Neural cell (in vitro differentiated cells): ENCODE data around the gene DAZAP1.

Experiments used
- EP300 ChIP-seq: fragments of 450-650 bp; conservative IDR thresholded peaks from 2 replicates; pipeline ENCODE4 v1.6.1; 2014; ENCODE audit warnings: antibody characterized with exemption, mild to moderate bottlenecking, moderate library complexity; ENCODE audit not compliant: poor library complexity, severe bottlenecking
- EZH2 ChIP-seq: fragments of 200-600, 300-800 bp; shearing (Covaris generic), sonication (generic); IDR thresholded peaks from 2 replicates; pipeline ENCODE4 v1.6.1; 2014; ENCODE audit warnings: antibody characterized with exemption, low read length, borderline replicate concordance, mild to moderate bottlenecking; ENCODE audit not compliant: insufficient read depth, poor library complexity, severe bottlenecking
- MXI1 ChIP-seq: fragments of 450-650 bp; conservative IDR thresholded peaks from 2 replicates; pipeline ENCODE4 v1.6.1; 2014; ENCODE audit warnings: antibody characterized with exemption, mild to moderate bottlenecking; ENCODE audit not compliant: poor library complexity, severe bottlenecking
- POLR2AphosphoS5 ChIP-seq: IDR thresholded peaks from 2 replicates; pipeline ENCODE4 v1.6.1; 2012
- RAD21 ChIP-seq: fragments of 450-650 bp; conservative IDR thresholded peaks from 2 replicates; pipeline ENCODE4 v1.6.1; 2014; ENCODE audit warnings: antibody characterized with exemption, mild to moderate bottlenecking, moderate library complexity
- SMC3 ChIP-seq: fragments of 450-650 bp; conservative IDR thresholded peaks from 2 replicates; pipeline ENCODE4 v1.6.1; 2014; ENCODE audit warnings: antibody characterized with exemption, mild to moderate bottlenecking, moderate library complexity; ENCODE audit not compliant: poor library complexity
- TAF1 ChIP-seq: IDR thresholded peaks from 2 replicates; pipeline ENCODE4 v1.6.1; 2012; ENCODE audit warnings: low read depth
- TF ChIP-seq, protein P1 (sequence below): fragments of 450-650 bp; IDR thresholded peaks from 2 replicates; pipeline ENCODE4 v1.5.1; 2014; ENCODE audit warnings: antibody characterized with exemption, mild to moderate bottlenecking, moderate library complexity; ENCODE audit not compliant: poor library complexity, severe bottlenecking
- TF ChIP-seq, protein P2 (sequence below): IDR thresholded peaks from 2 replicates; pipeline ENCODE4 v1.6.1; 2012; ENCODE audit warnings: borderline replicate concordance

DNA sequence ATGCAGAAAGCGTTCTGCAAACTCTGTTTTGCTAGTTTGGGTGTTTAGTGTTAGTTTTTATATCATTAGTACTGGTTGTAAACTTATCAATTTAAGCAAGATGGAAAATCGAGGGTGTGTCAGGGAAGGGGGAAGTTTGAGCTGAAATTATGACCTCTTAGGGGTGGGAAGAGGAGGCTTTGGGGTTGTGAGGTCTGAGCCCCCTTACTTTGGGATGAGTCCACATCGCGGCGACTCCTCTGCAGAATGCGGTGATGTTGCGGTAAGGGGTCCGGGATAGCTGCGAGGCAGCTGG, 24.4 kb upstream of the DAZAP1 start:
- no peak for TF ChIP-seq POLR2AphosphoS5
- no peak for TF ChIP-seq RAD21
- TF ChIP-seq TAF1, result no peak
- TF ChIP-seq, protein P1, sequence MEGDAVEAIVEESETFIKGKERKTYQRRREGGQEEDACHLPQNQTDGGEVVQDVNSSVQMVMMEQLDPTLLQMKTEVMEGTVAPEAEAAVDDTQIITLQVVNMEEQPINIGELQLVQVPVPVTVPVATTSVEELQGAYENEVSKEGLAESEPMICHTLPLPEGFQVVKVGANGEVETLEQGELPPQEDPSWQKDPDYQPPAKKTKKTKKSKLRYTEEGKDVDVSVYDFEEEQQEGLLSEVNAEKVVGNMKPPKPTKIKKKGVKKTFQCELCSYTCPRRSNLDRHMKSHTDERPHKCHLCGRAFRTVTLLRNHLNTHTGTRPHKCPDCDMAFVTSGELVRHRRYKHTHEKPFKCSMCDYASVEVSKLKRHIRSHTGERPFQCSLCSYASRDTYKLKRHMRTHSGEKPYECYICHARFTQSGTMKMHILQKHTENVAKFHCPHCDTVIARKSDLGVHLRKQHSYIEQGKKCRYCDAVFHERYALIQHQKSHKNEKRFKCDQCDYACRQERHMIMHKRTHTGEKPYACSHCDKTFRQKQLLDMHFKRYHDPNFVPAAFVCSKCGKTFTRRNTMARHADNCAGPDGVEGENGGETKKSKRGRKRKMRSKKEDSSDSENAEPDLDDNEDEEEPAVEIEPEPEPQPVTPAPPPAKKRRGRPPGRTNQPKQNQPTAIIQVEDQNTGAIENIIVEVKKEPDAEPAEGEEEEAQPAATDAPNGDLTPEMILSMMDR, result no peak
- no peak for TF ChIP-seq EP300
- no peak for TF ChIP-seq SMC3
- no peak for TF ChIP-seq EZH2
- TF ChIP-seq MXI1, result no peak
- TF ChIP-seq, protein P2, sequence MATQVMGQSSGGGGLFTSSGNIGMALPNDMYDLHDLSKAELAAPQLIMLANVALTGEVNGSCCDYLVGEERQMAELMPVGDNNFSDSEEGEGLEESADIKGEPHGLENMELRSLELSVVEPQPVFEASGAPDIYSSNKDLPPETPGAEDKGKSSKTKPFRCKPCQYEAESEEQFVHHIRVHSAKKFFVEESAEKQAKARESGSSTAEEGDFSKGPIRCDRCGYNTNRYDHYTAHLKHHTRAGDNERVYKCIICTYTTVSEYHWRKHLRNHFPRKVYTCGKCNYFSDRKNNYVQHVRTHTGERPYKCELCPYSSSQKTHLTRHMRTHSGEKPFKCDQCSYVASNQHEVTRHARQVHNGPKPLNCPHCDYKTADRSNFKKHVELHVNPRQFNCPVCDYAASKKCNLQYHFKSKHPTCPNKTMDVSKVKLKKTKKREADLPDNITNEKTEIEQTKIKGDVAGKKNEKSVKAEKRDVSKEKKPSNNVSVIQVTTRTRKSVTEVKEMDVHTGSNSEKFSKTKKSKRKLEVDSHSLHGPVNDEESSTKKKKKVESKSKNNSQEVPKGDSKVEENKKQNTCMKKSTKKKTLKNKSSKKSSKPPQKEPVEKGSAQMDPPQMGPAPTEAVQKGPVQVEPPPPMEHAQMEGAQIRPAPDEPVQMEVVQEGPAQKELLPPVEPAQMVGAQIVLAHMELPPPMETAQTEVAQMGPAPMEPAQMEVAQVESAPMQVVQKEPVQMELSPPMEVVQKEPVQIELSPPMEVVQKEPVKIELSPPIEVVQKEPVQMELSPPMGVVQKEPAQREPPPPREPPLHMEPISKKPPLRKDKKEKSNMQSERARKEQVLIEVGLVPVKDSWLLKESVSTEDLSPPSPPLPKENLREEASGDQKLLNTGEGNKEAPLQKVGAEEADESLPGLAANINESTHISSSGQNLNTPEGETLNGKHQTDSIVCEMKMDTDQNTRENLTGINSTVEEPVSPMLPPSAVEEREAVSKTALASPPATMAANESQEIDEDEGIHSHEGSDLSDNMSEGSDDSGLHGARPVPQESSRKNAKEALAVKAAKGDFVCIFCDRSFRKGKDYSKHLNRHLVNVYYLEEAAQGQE, result no peak
